Measurements from ENCODE around the gene EML1. TPM values are rescaled to one million over a fixed set of nuclear protein-coding genes. Genes with fewer than 3 reads are reported as not detected.

Gene EML1
- total and polyA plus RNA-seq, 2 donors from 2014 or later = 7.9 to 35.9 TPM

DNA sequence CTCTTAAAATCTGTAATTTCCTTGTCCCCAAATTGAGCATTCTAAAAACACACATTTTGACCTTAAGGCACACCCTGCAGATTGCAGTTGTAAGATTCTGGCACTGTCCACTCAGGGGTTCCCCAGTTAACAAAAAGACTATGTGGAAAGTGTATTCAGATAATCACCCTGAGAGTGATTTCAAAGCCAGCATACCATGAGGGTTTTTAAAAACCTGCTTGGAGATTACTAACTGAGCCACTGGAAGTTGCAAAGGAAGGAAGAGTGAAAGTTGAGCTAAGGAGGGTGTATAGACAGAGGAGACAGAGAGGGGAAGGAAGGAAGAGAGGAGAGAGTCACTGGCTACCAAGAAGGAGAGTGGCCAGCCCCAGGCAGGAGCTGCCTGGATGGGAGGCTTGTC lies 82.6 kb downstream of the EML1 start:
- Histone ChIP-seq H3K36me3 (ENCODE audit: control insufficient read depth in 2 of 3, insufficient read depth in 3 of 3, low read length in 3 of 3) (no peaks in the 10 kb centered on the region), H3K27me3 (ENCODE audit: control insufficient read depth, insufficient read depth, low read length) (no peaks in the 10 kb centered on the region), H3K4me1 (ENCODE audit: control insufficient read depth in 2 of 3, insufficient read depth in 2 of 3, low read depth in 1 of 3, low read length in 3 of 3) (no peaks in the 10 kb centered on the region), H3K9ac (ENCODE audit: low read length in 3 of 3) (no peak overlapping the region), H3K4me3 (ENCODE audit: low read length in 3 of 3) (no peak overlapping the region), H3K9me3 (ENCODE audit: control insufficient read depth in 2 of 3, insufficient read depth in 1 of 3, low read length in 3 of 3) (no peaks in the 10 kb centered on the region), H3K27ac (ENCODE audit: low read depth in 2 of 2, low read length in 2 of 2) (no peak overlapping the region)
- no peak for FAIRE-seq
- no peak for DNase-seq
- TF ChIP-seq, protein P1, sequence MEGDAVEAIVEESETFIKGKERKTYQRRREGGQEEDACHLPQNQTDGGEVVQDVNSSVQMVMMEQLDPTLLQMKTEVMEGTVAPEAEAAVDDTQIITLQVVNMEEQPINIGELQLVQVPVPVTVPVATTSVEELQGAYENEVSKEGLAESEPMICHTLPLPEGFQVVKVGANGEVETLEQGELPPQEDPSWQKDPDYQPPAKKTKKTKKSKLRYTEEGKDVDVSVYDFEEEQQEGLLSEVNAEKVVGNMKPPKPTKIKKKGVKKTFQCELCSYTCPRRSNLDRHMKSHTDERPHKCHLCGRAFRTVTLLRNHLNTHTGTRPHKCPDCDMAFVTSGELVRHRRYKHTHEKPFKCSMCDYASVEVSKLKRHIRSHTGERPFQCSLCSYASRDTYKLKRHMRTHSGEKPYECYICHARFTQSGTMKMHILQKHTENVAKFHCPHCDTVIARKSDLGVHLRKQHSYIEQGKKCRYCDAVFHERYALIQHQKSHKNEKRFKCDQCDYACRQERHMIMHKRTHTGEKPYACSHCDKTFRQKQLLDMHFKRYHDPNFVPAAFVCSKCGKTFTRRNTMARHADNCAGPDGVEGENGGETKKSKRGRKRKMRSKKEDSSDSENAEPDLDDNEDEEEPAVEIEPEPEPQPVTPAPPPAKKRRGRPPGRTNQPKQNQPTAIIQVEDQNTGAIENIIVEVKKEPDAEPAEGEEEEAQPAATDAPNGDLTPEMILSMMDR (IDR thresholded peaks at IDR 0.05; ENCODE audit: borderline replicate concordance, extremely low read depth, insufficient read depth) = no peak
- intact Hi-C loops (cut with DNase I) = no loop called here

GRCh38 chr14:99876406-99876805 lies 83.2 kb downstream of the EML1 start:
- Histone ChIP-seq H3K4me1 (ENCODE audit: control insufficient read depth in 2 of 3, insufficient read depth in 2 of 3, low read depth in 1 of 3, low read length in 3 of 3) (no peaks in the 10 kb centered on the region), H3K27me3 (ENCODE audit: control insufficient read depth, insufficient read depth, low read length) (no peaks in the 10 kb centered on the region), H3K36me3 (ENCODE audit: control insufficient read depth in 2 of 3, insufficient read depth in 3 of 3, low read length in 3 of 3) (no peaks in the 10 kb centered on the region), H3K4me3 (ENCODE audit: low read length in 3 of 3) (no peak overlapping the region), H3K9me3 (ENCODE audit: control insufficient read depth in 2 of 3, insufficient read depth in 1 of 3, low read length in 3 of 3) (no peaks in the 10 kb centered on the region), H3K9ac (ENCODE audit: low read length in 3 of 3) (no peak overlapping the region), H3K27ac (ENCODE audit: low read depth in 2 of 2, low read length in 2 of 2) (no peak overlapping the region)
- FAIRE-seq (no peak), DNase-seq (no peak)
- TF ChIP-seq, protein P1 (IDR thresholded peaks at IDR 0.05; ENCODE audit: borderline replicate concordance, extremely low read depth, insufficient read depth) = no peak
- intact Hi-C loops (cut with DNase I) = no loop called here

GRCh38 chr14:99878563-99878962 lies 85.3 kb downstream of the EML1 start:
- no peaks in the 10 kb centered on the region for H3K9me3 ChIP-seq (ENCODE audit: control insufficient read depth in 2 of 3, insufficient read depth in 1 of 3, low read length in 3 of 3)
- H3K27ac ChIP-seq (ENCODE audit: low read depth in 2 of 2, low read length in 2 of 2) = no peak overlapping the region
- no peak for DNase-seq
- H3K9ac ChIP-seq (ENCODE audit: low read length in 3 of 3) = no peak overlapping the region
- intact Hi-C loops (cut with DNase I) = no loop called here
- no peak for FAIRE-seq
- TF ChIP-seq, protein P1 (IDR thresholded peaks at IDR 0.05; ENCODE audit: borderline replicate concordance, extremely low read depth, insufficient read depth) = no peak
- no peaks in the 10 kb centered on the region for H3K4me1 ChIP-seq (ENCODE audit: control insufficient read depth in 2 of 3, insufficient read depth in 2 of 3, low read depth in 1 of 3, low read length in 3 of 3)
- no peaks in the 10 kb centered on the region for H3K27me3 ChIP-seq (ENCODE audit: control insufficient read depth, insufficient read depth, low read length)
- H3K4me3 ChIP-seq (ENCODE audit: low read length in 3 of 3) = no peak overlapping the region
- H3K36me3 ChIP-seq (ENCODE audit: control insufficient read depth in 2 of 3, insufficient read depth in 3 of 3, low read length in 3 of 3) = no peaks in the 10 kb centered on the region
